ENCODE data around the gene MINDY4.
"Not testable (repeated sequence)": the region's sequence is repeated elsewhere in the genome, so short reads cannot be mapped to it uniquely, and the experiment has no call there.

The MINDY4 gene

GRCh38 chr7:30826181-30826580 is 55.0 kb downstream of the MINDY4 start:
- no peak for TF ChIP-seq ZNF274 (IDR thresholded peaks at IDR 0.05; ENCODE audit: low read depth, low read length)
- TF ChIP-seq SUZ12 (IDR thresholded peaks at IDR 0.05; ENCODE audit: extremely low read depth, insufficient read depth, insufficient read length): no peak
- no peak for TF ChIP-seq YY1 (IDR thresholded peaks at IDR 0.05; ENCODE audit: insufficient read depth, insufficient read length)
- Histone ChIP-seq H3K9ac (ENCODE audit: insufficient read length, low read depth) (no peak overlapping the region), H3K9me3 (ENCODE audit: insufficient read depth, low read length) (peaks cover 14% of the 10 kb centered on the region), H3K36me3 (ENCODE audit: insufficient read depth, insufficient read length, low read length) (no peaks in the 10 kb centered on the region), H3K4me3 (ENCODE audit: insufficient read length, low read depth) (no peak overlapping the region), H3K4me1 (ENCODE audit: insufficient read depth, insufficient read length) (no peaks in the 10 kb centered on the region), H3K27me3 (ENCODE audit: insufficient read depth, insufficient read length) (no peaks in the 10 kb centered on the region)
- no peak for DNase-seq (ENCODE audit: low read depth, low spot score)

- no peak for DNase-seq (ENCODE audit: low read depth, low spot score)
- no peak overlapping the region for H3K9ac ChIP-seq (ENCODE audit: insufficient read length, low read depth)
- H3K4me3 ChIP-seq (ENCODE audit: insufficient read length, low read depth): no peak overlapping the region
- no peaks in the 10 kb centered on the region for H3K27me3 ChIP-seq (ENCODE audit: insufficient read depth, insufficient read length)
- TF ChIP-seq YY1 (IDR thresholded peaks at IDR 0.05; ENCODE audit: insufficient read depth, insufficient read length): no peak
- no peak for TF ChIP-seq SUZ12 (IDR thresholded peaks at IDR 0.05; ENCODE audit: extremely low read depth, insufficient read depth, insufficient read length)
- TF ChIP-seq ZNF274 (IDR thresholded peaks at IDR 0.05; ENCODE audit: low read depth, low read length): no peak
- peaks cover 6% of the 10 kb centered on the region for H3K36me3 ChIP-seq (ENCODE audit: insufficient read depth, insufficient read length, low read length)
- no peaks in the 10 kb centered on the region for H3K4me1 ChIP-seq (ENCODE audit: insufficient read depth, insufficient read length)
- peaks cover 38% of the 10 kb centered on the region for H3K9me3 ChIP-seq (ENCODE audit: insufficient read depth, low read length)
Observed at GRCh38 chr7:30828591-30828990, 57.4 kb downstream of the MINDY4 start.

GRCh38 chr7:30829471-30829870 is 58.3 kb downstream of the MINDY4 start:
- peaks cover 46% of the 10 kb centered on the region for H3K9me3 ChIP-seq (ENCODE audit: insufficient read depth, low read length)
- H3K9ac ChIP-seq (ENCODE audit: insufficient read length, low read depth): no peak overlapping the region
- no peaks in the 10 kb centered on the region for H3K4me1 ChIP-seq (ENCODE audit: insufficient read depth, insufficient read length)
- peaks cover 6% of the 10 kb centered on the region for H3K36me3 ChIP-seq (ENCODE audit: insufficient read depth, insufficient read length, low read length)
- no peak for DNase-seq (ENCODE audit: low read depth, low spot score)
- TF ChIP-seq SUZ12 (IDR thresholded peaks at IDR 0.05; ENCODE audit: extremely low read depth, insufficient read depth, insufficient read length) (no peak), YY1 (IDR thresholded peaks at IDR 0.05; ENCODE audit: insufficient read depth, insufficient read length) (no peak), ZNF274 (IDR thresholded peaks at IDR 0.05; ENCODE audit: low read depth, low read length) (no peak)
- H3K27me3 ChIP-seq (ENCODE audit: insufficient read depth, insufficient read length): no peaks in the 10 kb centered on the region
- no peak overlapping the region for H3K4me3 ChIP-seq (ENCODE audit: insufficient read length, low read depth)

- TF ChIP-seq SUZ12 (IDR thresholded peaks at IDR 0.05; ENCODE audit: extremely low read depth, insufficient read depth, insufficient read length): no peak
- no peak for TF ChIP-seq YY1 (IDR thresholded peaks at IDR 0.05; ENCODE audit: insufficient read depth, insufficient read length)
- no peak for TF ChIP-seq ZNF274 (IDR thresholded peaks at IDR 0.05; ENCODE audit: low read depth, low read length)
- no peak for DNase-seq (ENCODE audit: low read depth, low spot score)
- Histone ChIP-seq H3K36me3 (ENCODE audit: insufficient read depth, insufficient read length, low read length) (peaks cover 8% of the 10 kb centered on the region), H3K4me3 (ENCODE audit: insufficient read length, low read depth) (no peak overlapping the region), H3K9ac (ENCODE audit: insufficient read length, low read depth) (no peak overlapping the region), H3K27me3 (ENCODE audit: insufficient read depth, insufficient read length) (no peaks in the 10 kb centered on the region), H3K9me3 (ENCODE audit: insufficient read depth, low read length) (peaks cover 62% of the 10 kb centered on the region), H3K4me1 (ENCODE audit: insufficient read depth, insufficient read length) (no peaks in the 10 kb centered on the region)
Observed at GRCh38 chr7:30831227-30831626, 60.0 kb downstream of the MINDY4 start.

GRCh38 chr7:30831936-30832335 is 60.7 kb downstream of the MINDY4 start:
- H3K9ac ChIP-seq (ENCODE audit: insufficient read length, low read depth): no peak overlapping the region
- TF ChIP-seq ZNF274 (IDR thresholded peaks at IDR 0.05; ENCODE audit: low read depth, low read length) (no peak), SUZ12 (IDR thresholded peaks at IDR 0.05; ENCODE audit: extremely low read depth, insufficient read depth, insufficient read length) (no peak), YY1 (IDR thresholded peaks at IDR 0.05; ENCODE audit: insufficient read depth, insufficient read length) (no peak)
- peaks cover 15% of the 10 kb centered on the region for H3K36me3 ChIP-seq (ENCODE audit: insufficient read depth, insufficient read length, low read length)
- DNase-seq (ENCODE audit: low read depth, low spot score): no peak
- peaks cover 62% of the 10 kb centered on the region for H3K9me3 ChIP-seq (ENCODE audit: insufficient read depth, low read length)
- H3K27me3 ChIP-seq (ENCODE audit: insufficient read depth, insufficient read length): no peaks in the 10 kb centered on the region
- no peaks in the 10 kb centered on the region for H3K4me1 ChIP-seq (ENCODE audit: insufficient read depth, insufficient read length)
- H3K4me3 ChIP-seq (ENCODE audit: insufficient read length, low read depth): no peak overlapping the region

GRCh38 chr7:30834017-30834674 is 62.9 kb downstream of the MINDY4 start:
- not testable (repeated sequence) for H3K4me1 ChIP-seq (ENCODE audit: insufficient read depth, insufficient read length); H3K27me3 ChIP-seq (ENCODE audit: insufficient read depth, insufficient read length); H3K9ac ChIP-seq (ENCODE audit: insufficient read length, low read depth); H3K4me3 ChIP-seq (ENCODE audit: insufficient read length, low read depth); DNase-seq (ENCODE audit: low read depth, low spot score)
- H3K9me3 ChIP-seq (ENCODE audit: insufficient read depth, low read length): peaks cover 62% of the 10 kb centered on the region
- peaks cover 27% of the 10 kb centered on the region for H3K36me3 ChIP-seq (ENCODE audit: insufficient read depth, insufficient read length, low read length)

GRCh38 chr7:30835396-30835915 is 64.2 kb downstream of the MINDY4 start:
- Histone ChIP-seq H3K4me1 (ENCODE audit: insufficient read depth, insufficient read length) (no peaks in the 10 kb centered on the region), H3K9ac (ENCODE audit: insufficient read length, low read depth) (no peak overlapping the region), H3K36me3 (ENCODE audit: insufficient read depth, insufficient read length, low read length) (peaks cover 39% of the 10 kb centered on the region), H3K4me3 (ENCODE audit: insufficient read length, low read depth) (no peak overlapping the region), H3K27me3 (ENCODE audit: insufficient read depth, insufficient read length) (no peaks in the 10 kb centered on the region), H3K9me3 (ENCODE audit: insufficient read depth, low read length) (peaks cover 55% of the 10 kb centered on the region)
- DNase-seq (ENCODE audit: low read depth, low spot score): no peak
- TF ChIP-seq SUZ12 (IDR thresholded peaks at IDR 0.05; ENCODE audit: extremely low read depth, insufficient read depth, insufficient read length) (no peak), ZNF274 (IDR thresholded peaks at IDR 0.05; ENCODE audit: low read depth, low read length) (no peak), YY1 (IDR thresholded peaks at IDR 0.05; ENCODE audit: insufficient read depth, insufficient read length) (no peak)

Data from NT2/D1 (cell line).